ENCODE data around the gene BBS9. TPM values are rescaled to one million over a fixed set of nuclear protein-coding genes. Genes with fewer than 3 reads are reported as not detected.

Gene BBS9
- total and polyA plus RNA-seq, 2 of the 4 experiments (the other 2 are of a cell fraction), result 7.9 to 9.5 TPM

DNA sequence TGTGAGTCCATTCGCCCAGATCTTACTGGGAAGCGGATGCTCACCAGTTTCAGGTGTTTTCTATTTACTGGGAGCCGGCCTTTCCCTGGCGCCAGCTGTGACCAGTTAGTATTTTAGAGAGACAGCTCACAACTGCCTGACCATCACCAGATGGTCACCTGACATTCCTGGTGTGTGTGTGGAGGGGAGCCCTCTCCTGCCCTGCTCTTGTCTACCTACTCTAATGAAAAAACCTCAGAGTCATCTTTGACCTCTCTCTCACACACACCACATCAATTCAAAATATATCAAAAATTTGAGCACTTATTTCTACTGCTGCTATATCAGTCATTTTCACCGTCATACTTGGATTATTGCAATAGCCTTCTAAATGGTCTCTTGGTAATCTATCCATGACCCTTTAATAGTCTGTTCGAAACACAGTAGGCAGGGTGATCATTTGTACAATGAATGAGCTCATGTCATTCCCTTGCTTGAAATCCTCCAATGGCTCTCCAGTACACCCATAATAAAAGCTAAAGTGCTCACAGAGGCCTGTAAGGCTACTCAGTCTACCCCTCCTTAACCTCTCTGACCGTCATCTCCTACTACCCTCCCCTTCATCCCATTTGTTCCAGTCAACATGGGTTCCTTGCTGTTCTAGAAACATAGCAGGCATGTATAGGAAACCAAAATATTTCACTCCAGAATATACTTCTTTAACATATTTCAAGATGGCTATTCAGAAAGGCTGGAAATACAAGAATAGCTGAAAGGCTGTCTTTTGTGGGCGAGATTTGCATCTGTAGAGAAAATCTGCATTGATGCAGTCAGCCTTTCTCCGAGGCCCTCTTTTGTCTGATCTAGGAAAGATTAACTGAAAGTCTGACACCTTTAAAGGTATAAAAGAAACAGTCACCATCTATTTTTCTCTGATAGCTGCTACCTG is 49.3 kb upstream of the BBS9 start:
- BruUV-seq (replicated peaks), result no TSS peak

More for the DNA sequence above, 49.3 kb upstream of the BBS9 start:
- in situ Hi-C loops (cut with MboI; ENCODE audit: low sequenced_read_pairs) (no loop called here), intact Hi-C loops (cut with micrococcal nuclease) (no loop called here), dilution Hi-C loops (cut with HindIII; ENCODE audit: low sequenced_read_pairs, unreplicated experiment) (no loop called here)
- H3K36me3 ChIP-seq (ENCODE audit: control insufficient read depth, insufficient read depth, low read length), result no peaks in the 10 kb centered on the region
- no peaks in the 10 kb centered on the region; the same call in none of the 2 replicates for H3K27me3 ChIP-seq (ENCODE audit: control insufficient read depth, insufficient read depth, low read length)
- WGBS, 2 experiments (ENCODE audit: extremely low coverage in 2 of 2, insufficient read length in 1 of 2), result 60% methylated on average over 1 of the region's 9 CpGs; no CpG with 5 or more reads in 1 of the 2 experiments
- H3K23ac ChIP-seq (ENCODE audit: low read depth, low read length), result no peak overlapping the region
- no peak overlapping the region for H3K56ac ChIP-seq (ENCODE audit: extremely low read depth, insufficient read depth, low read length)
- no peak overlapping the region for H3K4ac ChIP-seq (ENCODE audit: low read depth, low read length)
- no peak overlapping the region for H3K4me2 ChIP-seq (ENCODE audit: low read depth, low read length)
- no peak overlapping the region for H3K9ac ChIP-seq (ENCODE audit: low read depth, low read length)
- no peak overlapping the region for H3K18ac ChIP-seq (ENCODE audit: low read depth, low read length)
- no peak overlapping the region for H2AK5ac ChIP-seq (ENCODE audit: low read depth, low read length)
- H4K91ac ChIP-seq (ENCODE audit: insufficient read depth, low read depth, low read length), result no peak overlapping the region
- ATAC-seq (ENCODE audit: low read depth), result no peak
- H3K79me1 ChIP-seq (ENCODE audit: low read depth in 1 of 2, low read length in 2 of 2), result no peaks in the 10 kb centered on the region
- H2BK20ac ChIP-seq (ENCODE audit: low read depth, low read length), result no peak overlapping the region
- no peak overlapping the region for H2BK5ac ChIP-seq (ENCODE audit: low read depth, low read length, poor library complexity, severe bottlenecking)
- no peaks in the 10 kb centered on the region for H3K4me1 ChIP-seq (ENCODE audit: control insufficient read depth, insufficient read depth, low read length)
- no peak overlapping the region for H3K4me3 ChIP-seq (ENCODE audit: insufficient read depth, low read depth, low read length)
- no peak overlapping the region for H2BK15ac ChIP-seq (ENCODE audit: low read depth, low read length)
- no peak overlapping the region for H2AFZ ChIP-seq (replicated peaks; ENCODE audit: low read length, poor library complexity)
- ChIA-PET CTCF (no interaction called here), POLR2A (ENCODE audit: unreplicated experiment) (no interaction called here)
- H4K5ac ChIP-seq (ENCODE audit: low read depth, low read length), result no peak overlapping the region
- no peak overlapping the region for H3K14ac ChIP-seq (replicated peaks; ENCODE audit: low read depth, low read length)
- H3K27ac ChIP-seq (ENCODE audit: insufficient read depth, low read length), result no peak overlapping the region
- DNase-seq, result no peak
- no peak overlapping the region for H4K8ac ChIP-seq (ENCODE audit: low read depth in 2 of 2, low read length in 2 of 2)
- no peaks in the 10 kb centered on the region for H3K9me3 ChIP-seq (ENCODE audit: control insufficient read depth, insufficient read depth, low read length)
- H3K9me1 ChIP-seq (ENCODE audit: insufficient read depth, low read length), result no peaks in the 10 kb centered on the region
- no peak overlapping the region for H2BK120ac ChIP-seq (ENCODE audit: low read depth, low read length)
- H4K20me1 ChIP-seq (ENCODE audit: insufficient read depth, low read length), result no peaks in the 10 kb centered on the region
- no peak overlapping the region for H2AK9ac ChIP-seq (replicated peaks; ENCODE audit: low read depth, low read length, poor library complexity)
- TF ChIP-seq RFX5 (IDR thresholded peaks at IDR 0.05; ENCODE audit: low read depth, low read length) (no peak), RAD21 (IDR thresholded peaks at IDR 0.05; ENCODE audit: low read length) (no peak), RCOR1 (IDR thresholded peaks at IDR 0.05; ENCODE audit: insufficient replicate concordance, low read length) (no peak), CEBPB (IDR thresholded peaks at IDR 0.05; ENCODE audit: low read depth, low read length) (no peak), BHLHE40 (IDR thresholded peaks at IDR 0.05; ENCODE audit: low read depth, low read length) (no peak), MAFK (IDR thresholded peaks at IDR 0.05; ENCODE audit: low read depth, low read length) (no peak), MXI1 (IDR thresholded peaks at IDR 0.05; ENCODE audit: borderline replicate concordance, low read depth, low read length) (no peak), POLR2A (IDR thresholded peaks at IDR 0.05; ENCODE audit: low read depth, low read length) (no peak), CHD1 (IDR thresholded peaks at IDR 0.05; ENCODE audit: low read depth, low read length) (no peak), ELK1 (IDR thresholded peaks at IDR 0.05; ENCODE audit: borderline replicate concordance, low read depth, low read length) (no peak), SMC3 (IDR thresholded peaks at IDR 0.05; ENCODE audit: low read depth, low read length) (no peak), CTCF (conservative IDR thresholded peaks at IDR 0.05; ENCODE audit: low read depth, low read length) (no peak)
- TF ChIP-seq, protein P1, sequence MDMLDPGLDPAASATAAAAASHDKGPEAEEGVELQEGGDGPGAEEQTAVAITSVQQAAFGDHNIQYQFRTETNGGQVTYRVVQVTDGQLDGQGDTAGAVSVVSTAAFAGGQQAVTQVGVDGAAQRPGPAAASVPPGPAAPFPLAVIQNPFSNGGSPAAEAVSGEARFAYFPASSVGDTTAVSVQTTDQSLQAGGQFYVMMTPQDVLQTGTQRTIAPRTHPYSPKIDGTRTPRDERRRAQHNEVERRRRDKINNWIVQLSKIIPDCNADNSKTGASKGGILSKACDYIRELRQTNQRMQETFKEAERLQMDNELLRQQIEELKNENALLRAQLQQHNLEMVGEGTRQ (IDR thresholded peaks at IDR 0.05; ENCODE audit: low read depth, low read length), result no peak
